Right kidney (tissue), 9 donors: ENCODE measurements around the gene POLRMT.
"Not testable (repeated sequence)": the region's sequence is repeated elsewhere in the genome, so short reads cannot be mapped to it uniquely, and the experiment has no call there.

Experiments
- DNase-seq: peaks from one replicate; pipeline ENCODE4 v3.0.0-alpha.2; 2016
- long read RNA-seq, 8 donors: transcript quantifications; one replicate each; lab custom pipeline, GENCODE V29; 2026

The POLRMT gene
- long read RNA-seq, donor 1, partial matches to known transcripts: 0 of 4 reads
- long read RNA-seq, donor 1, other reads (novel, unspliced or antisense): 0 of 4 reads
- long read RNA-seq, donor 2, partial matches to known transcripts: 10 of 11 reads
- long read RNA-seq, donor 2, other reads (novel, unspliced or antisense): 0 of 11 reads
- long read RNA-seq, donor 3, partial matches to known transcripts: 0 of 3 reads
- long read RNA-seq, donor 3, other reads (novel, unspliced or antisense): 0 of 3 reads
- long read RNA-seq, donor 4, partial matches to known transcripts: 0 of 2 reads
- long read RNA-seq, donor 4, other reads (novel, unspliced or antisense): 0 of 2 reads
- long read RNA-seq, donor 5, transcript POLRMT-202 (21 exons, 3,835 nt): major isoform, 7 of 239 reads
- long read RNA-seq, donor 5, partial matches to known transcripts: 218 of 239 reads
- long read RNA-seq, donor 5, other reads (novel, unspliced or antisense): 12 of 239 reads
- long read RNA-seq, donor 6, partial matches to known transcripts: 11 of 14 reads
- long read RNA-seq, donor 6, other reads (novel, unspliced or antisense): 0 of 14 reads
- long read RNA-seq, donor 7: 0 reads
- long read RNA-seq, donor 8, transcript POLRMT-202 (21 exons, 3,835 nt): major isoform, 5 of 6 reads
- long read RNA-seq, donor 8, partial matches to known transcripts: 0 of 6 reads
- long read RNA-seq, donor 8, other reads (novel, unspliced or antisense): 0 of 6 reads

DNA sequence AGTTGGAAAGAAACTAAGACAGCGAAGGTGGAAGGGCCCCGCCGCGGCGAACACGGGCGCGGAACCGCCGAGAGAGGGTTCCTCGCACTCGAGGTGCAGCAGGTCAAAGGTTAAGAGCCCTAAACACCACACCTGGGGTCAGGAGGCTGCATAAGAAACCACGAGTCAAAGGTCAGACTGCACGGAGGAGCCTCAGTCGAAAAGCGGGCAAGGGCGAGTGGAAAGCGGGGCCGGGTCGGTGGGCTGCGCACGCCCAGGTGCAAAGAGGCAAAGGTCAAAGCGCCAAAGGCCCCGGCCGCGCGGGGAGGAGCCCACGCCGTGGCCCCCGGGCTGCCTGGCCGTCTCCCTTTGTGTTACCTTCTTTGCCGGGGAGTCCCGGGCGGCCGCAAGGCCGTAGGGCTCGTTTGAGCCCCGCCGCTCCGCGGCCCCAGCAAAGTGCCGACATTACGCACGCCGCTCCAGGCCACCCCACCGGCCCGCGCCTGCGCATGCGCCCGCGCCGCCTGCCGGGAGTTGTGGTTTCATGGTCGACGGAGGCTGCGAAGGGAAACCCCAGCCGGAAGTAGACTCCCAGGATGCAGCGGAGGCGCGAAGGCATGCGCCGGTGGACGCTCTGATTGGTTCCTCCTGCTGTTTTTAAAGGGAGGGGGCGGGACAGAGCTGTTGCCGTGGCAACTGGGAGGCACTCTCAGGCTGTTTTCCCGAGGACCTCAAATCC, at the start of gene POLRMT:
Gene POLRMT (minus strand): TSS at position 470 of the 718 bp plus-strand sequence. CDS start 25 bp downstream, at position 445.
- peak; percentile 92 for DNase-seq

DNA sequence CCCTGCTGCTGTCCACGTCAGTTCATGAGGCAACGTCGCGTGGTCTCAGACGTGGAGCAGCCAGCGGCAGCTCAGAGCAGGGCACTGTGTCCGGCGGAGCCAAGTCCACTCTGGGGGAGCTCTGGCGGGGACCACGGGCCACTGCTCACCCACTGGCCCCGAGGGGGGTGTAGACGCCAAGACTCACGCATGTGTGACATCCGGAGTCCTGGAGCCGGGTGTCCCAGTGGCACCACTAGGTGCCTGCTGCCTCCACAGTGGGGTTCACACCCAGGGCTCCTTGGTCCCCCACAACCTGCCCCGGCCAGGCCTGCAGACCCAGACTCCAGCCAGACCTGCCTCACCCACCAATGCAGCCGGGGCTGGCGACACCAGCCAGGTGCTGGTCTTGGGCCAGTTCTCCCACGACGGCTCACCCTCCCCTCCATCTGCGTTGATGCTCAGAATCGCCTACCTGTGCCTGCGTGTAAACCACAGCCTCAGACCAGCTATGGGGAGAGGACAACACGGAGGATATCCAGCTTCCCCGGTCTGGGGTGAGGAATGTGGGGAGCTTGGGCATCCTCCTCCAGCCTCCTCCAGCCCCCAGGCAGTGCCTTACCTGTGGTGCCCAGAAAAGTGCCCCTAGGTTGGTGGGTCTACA, 49.5 kb upstream of the POLRMT start:
- no peak for DNase-seq

DNA sequence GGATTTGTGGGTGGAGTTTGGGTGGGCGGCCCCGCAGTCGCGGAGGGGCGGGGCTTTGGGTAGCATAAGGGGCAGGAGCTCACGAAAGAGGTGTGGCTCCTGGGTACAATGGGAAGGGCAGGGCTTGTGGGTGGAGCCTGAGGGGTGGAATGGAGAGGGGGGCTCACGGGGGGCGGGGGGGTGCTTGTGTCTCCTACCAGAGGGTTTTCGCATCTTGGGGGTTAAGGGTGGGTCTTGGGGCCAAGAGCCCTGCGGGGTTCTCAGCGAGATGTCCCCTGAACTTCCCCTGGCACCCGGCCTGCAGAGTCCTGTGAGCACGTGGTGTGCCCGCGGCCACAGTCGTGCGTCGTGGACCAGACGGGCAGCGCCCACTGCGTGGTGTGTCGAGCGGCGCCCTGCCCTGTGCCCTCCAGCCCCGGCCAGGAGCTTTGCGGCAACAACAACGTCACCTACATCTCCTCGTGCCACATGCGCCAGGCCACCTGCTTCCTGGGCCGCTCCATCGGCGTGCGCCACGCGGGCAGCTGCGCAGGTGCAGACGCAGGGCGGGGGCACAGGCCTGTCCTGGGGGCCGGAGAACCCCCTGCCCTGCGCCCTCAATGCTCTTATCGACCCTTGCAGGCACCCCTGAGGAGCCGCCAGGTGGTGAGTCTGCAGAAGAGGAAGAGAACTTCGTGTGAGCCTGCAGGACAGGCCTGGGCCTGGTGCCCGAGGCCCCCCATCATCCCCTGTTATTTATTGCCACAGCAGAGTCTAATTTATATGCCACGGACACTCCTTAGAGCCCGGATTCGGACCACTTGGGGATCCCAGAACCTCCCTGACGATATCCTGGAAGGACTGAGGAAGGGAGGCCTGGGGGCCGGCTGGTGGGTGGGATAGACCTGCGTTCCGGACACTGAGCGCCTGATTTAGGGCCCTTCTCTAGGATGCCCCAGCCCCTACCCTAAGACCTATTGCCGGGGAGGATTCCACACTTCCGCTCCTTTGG, 48.0 kb upstream of the POLRMT start:
- DNase-seq: no peak

DNA sequence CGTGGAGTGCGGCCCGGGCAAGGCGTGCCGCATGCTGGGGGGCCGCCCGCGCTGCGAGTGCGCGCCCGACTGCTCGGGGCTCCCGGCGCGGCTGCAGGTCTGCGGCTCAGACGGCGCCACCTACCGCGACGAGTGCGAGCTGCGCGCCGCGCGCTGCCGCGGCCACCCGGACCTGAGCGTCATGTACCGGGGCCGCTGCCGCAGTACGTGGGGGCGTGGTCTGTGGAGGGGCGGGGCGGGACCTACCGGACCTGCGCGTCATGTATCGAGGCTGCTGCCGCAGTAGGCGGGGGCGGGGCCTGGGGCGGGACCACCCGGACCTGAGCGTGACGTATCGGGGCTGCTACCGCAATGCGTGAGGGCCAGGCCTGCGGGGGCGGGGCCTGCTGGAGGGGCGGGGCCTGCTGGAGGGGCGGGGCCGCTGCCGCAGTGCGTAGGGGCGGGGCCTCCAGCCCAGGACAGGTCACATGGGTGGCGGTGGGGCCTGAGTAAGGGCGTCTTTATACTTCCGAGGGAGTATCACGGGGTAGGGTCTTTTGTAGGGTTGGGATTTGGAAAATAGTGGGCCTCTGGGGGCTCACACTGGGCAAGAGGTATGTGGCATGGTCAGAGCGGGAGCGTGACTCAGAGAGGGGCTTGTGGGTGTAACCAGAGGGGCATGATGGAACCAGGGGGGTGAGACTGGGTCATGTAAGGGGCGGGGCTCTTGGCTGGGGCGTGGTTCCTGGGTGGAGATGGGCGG, 47.1 kb upstream of the POLRMT start:
- DNase-seq: peak; percentile 88

DNA sequence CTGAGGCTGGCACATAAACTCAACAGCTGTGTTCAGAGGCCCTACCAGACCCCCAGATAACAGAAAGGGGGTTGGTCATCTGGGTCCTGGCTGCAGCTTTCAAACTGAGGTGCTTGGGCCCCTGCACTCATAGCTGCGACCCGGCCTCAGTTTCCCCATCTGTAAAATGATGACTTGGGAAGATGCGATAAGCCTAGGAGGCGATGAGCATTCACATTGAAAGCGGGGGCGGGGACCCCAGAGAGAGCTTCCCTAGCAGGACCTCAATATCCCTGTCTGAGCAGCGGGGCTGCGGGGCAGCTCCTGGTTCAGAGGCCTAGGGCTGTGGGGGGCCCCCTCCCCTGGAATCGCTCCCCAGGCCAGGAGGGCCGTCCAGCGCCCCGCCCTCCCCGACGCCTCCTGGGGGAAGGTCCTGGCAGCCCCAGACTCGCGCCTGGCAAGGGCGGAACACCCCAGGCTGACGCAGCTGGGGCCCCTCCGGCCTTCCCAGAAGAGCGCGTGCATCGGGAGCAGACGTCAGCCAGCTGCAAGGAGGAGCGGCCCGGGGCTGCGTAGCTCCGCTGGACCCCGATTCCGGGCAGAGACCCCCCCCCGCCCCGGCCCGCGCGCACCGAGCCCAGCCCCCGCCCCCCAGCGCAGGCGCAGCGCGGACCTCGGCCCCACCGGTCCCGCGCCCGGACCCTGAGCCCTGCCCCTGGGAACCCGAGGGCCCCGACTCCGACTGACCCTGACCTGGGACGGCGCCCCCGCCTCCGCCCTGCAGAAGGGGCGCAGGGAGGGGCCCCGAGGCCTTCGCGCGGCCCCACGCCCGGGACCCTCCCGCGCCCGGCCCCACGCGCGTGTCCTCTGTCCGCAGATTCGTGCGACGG, 46.3 kb upstream of the POLRMT start:
- DNase-seq: peak; percentile 82

DNA sequence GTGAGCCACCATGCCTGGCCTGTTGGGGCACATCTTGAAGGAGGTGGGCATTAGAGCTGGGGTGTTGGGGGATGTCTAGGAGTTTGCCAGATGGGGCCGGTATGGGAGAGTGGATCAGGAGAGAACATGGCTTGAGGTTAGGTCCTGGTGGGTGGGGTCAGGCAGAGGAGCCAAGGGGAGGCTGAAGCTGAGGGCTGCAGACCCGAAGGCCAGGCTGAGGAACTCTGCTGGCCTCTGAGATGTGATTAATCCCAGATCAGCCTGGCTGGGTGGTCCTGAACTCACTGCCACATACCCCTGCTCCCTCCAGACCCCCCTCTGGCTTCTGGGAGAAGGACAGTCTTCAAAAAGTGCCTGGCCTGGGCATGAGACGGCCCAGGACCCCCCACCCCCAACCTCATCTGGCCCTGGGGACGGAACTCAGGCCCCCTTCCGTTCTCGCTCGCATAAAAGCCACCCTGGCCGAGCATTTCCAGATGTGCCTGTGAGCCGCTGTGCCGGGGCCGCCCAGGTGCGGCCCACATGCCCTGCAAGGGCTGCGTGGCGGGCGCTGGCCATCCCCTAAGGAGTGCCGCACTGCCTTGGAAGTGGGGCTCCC, 45.6 kb upstream of the POLRMT start:
- DNase-seq: no peak

DNA sequence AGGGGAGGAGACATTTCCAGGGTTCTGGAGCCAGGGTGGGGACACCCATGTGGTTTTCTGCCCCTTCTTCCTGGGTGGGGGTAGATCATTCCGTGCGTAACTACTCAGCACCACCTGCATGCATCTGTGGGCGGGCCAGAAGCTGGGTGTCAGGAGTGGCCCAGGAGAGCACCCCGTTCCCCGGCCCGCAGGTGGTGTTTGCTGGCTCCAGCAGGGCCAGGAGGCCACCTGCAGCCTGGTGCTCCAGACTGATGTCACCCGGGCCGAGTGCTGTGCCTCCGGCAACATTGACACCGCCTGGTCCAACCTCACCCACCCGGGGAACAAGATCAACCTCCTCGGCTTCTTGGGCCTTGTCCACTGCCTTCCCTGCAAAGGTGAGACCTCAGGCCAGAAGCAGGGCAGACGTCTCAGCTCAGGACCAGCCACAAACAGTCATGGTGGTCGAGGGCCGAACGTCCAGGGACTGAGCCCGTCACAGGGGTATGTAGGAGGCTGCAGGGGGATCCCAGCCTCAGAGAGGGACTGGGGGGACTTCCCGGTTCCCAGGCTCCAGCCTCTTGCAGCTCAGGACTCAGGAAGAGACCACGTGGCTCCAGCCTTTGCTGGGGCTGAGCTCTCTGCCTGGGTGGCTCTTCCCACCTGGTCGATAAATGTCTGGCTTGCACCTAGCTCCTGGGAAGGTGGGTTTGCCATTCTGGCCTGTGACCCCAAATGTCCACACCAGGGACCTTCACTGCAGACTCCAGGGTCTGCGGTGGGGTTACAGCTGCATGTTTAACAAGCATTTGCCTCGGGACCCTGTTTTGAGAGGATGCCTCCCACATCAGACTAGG, 44.5 kb upstream of the POLRMT start:
- DNase-seq: no peak

DNA sequence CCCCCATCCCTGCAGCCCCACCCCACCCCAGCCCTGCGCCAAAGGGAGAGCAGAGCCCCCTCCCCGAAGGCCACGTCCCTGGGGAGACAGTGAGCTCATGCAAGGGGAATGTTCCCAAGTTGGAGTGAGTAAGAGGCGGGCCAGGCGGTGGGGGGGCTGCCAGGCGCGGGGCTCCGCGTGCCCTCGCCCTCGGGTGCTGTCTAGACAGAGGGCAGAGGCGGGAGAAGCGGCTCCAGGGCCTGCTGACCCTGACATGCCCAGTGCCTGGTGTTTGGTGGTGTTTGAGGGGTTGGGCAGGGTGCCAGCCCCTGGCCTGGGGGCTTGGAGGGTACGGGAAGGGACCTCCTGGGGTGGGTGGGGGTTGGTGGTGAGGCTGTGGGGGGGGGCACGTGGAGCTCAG, 43.9 kb upstream of the POLRMT start:
- no peak for DNase-seq

DNA sequence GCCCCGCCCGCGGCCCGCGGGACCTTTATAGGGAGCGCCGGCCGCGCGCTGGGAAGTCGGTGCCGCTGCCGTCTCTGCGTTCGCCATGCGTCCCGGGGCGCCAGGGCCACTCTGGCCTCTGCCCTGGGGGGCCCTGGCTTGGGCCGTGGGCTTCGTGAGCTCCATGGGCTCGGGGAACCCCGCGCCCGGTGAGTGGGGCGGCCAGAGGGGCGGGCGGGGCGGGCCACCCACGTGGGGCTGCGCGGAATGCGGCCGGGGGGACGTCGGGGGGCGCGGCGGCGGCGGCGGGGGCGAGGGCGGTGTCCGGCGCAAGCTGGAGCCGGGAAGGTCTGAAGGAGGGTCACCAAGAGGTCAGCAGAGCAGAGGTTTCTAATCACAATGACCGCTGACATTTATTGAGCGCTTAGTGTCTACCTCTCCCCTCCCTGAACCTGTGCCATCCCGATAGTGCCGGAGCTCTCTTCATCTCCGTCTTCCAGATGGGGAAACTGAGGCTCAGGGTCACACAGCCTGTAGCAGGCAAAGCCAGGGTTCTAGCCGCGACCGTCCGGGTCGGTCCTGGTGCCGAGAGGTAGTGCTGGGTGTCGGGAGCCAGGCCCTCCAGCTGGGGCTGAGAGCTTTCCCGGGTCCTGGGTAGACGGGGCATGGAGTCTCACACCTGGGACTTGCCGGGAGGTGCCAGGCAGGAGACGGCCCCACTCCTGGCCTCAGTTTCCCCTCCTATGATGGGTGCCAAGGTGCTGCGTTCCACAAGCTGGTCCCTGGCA, 43.2 kb upstream of the POLRMT start, which contains the start of gene FSTL3:
Gene FSTL3 (plus strand): TSS at position 54 of the 767 bp plus-strand sequence. CDS start 32 bp downstream, at position 86.
- DNase-seq: no peak

DNA sequence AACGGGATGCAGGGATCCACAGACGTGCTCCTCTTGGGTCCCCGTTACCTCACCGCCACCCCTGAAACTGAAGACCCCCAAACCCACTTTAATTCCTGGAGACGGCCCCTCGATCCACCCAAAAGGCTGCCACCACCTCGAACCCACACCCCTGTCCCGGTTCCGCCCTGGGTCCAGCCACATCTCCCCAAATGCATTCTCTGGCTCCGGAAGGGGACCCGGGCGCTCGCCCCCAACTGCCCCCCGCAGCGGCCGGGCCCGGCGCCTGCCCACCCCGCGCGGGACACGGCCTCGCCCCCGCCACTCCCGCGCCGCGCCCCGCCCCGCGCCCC, 42.6 kb upstream of the POLRMT start:
- DNase-seq: no peak

DNA sequence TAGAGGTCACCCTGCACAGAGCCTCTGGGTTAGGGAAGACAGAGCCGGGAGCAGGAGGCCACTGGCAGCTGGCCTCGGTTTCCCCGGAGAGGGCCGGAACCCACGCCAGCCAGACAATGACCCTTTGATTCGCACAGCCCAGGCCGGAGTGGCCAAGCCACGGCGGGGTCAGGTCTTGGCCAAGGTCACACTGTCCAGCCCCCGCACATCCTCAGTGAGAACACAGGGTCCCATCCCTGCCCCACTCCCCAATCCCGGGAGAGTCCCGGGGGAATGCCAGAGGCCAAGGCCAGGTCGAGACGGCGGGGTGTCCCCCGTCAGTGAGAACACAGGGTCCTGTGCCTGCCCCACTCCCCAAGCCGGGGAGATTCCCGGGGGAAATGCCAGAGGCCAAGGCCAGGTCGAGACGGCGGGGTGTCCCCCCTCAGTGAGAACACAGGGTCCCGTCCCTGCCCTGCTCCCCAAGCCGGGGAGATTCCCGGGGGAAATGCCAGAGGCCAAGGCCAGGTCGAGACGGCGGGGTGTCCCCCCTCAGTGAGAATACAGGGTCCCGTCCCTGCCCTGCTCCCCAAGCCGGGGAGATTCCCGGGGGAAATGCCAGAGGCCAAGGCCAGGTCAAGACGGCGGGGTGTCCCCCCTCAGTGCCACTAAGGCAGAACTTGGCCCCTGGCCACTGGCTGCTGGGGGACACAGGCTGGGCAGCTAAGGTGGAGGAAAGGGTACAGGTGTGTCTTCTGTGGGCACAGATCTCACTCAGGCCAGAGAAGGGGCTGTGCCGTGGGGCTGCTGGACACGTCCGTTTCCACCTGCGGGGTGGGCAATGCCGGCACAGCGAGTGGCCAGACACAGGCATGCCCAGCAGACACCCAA, 41.2 kb upstream of the POLRMT start:
- no peak for DNase-seq

DNA sequence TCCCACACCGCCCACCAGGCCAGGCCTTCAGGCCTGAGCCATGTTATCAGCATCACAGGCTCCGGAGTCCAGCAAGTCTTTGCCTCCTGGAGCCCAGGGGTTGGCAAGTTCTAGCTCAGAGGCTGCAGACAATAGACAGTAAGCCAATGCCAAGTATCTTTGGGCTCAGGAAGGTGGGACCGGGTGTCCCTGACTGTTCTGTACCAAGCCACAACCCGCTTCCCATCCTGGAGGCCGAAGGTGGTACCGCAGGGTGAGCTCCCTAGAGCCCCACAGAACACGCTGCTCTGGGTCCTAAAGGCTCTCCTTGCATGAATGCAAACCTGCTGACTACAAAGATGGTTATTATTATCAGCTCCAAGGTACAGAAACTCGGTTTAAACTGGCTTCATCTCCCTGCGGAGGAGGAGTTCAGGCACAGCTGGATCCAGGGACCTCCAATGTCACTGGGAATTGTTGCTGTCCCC, 37.3 kb upstream of the POLRMT start:
- no peak for DNase-seq

DNA sequence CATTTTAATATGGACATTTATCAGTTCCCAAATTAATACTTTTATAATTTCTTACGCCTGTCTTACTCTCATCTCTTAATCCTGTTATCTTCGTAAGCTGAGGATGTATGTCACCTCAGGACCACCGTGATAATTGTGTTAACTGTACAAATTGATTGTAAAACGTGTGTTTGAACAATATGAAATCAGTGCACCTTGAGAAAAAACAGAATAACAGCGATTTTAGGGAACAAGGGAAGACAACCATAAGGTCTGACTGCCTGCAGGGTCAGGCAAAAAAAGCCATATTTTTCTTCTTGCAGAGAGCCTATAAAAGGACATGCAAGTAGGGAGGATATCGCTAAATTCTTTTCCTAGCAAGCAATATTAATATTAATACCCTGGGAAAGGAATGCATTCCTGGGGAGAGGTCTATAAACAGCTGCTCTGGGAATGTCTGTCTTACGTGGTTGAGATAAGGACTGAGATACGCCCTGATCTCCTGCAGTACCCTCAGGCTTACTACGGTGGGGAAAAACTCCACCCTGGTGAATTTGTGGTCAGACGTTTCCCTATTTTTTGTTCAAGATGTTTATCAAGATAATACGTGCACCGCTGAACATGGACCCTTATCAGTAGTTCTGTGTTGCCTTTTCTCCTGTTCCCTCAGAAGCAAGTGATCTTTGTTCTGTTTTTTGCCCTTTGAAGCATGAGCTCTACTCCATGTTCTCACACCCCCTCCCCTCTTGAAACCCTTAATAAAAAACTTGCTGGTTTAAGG, 35.5 kb upstream of the POLRMT start:
- not testable (repeated sequence) for DNase-seq

DNA sequence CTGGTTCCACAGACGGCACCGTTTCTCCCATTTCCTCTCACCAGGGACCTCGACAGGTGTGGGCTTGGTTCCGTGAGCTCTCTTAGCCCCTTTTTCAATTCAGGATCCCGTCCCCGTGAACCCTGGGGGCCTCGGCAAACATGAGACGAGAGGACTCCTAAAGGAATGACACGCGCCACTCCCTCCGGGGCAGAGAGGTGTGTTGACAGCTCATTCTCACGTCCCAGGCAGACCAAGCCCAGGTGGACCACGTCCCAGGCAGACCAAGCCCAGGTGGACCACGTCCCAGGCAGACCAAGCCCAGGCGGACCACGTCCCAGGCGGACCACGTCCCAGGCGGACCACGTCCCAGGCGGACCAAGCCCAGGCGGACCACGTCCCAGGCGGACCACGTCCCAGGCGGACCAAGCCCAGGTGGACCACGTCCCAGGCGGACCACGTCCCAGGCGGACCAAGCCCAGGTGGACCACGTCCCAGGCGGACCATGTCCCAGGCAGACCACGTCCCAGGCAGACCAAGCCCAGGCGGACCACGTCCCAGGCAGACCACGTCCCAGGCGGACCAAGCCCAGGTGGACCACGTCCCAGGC, 33.7 kb upstream of the POLRMT start:
- not testable (repeated sequence) for DNase-seq

DNA sequence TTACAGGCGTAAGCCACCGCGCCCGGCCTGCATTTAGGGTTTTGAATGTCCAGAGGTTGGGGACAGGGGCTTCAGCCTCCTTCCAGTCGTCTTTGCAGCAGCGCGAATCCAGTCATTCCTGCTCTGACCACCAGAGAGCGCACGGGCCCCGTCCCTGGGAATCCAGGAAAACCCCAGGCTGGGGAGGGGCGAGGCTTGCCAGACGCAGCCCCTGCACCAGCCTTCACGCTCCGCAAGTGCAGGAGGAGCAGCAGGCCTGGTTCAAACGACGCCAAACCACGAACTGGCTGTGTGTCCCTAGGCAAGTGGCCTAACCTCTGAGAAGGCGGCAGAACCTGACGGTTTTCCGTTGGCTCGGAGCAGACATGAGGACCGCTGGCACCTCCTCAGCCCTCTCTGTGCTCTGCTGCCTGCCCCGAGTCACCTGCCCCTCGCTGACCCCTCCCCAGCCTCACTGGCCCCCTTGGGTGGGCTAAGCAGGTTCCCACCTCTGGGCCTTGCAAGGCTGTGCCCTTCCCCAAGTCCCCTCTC, 31.6 kb upstream of the POLRMT start:
- DNase-seq: peak; percentile 80
